GM23248 (cell line): ENCODE measurements around the gene SUB1. TPM values are rescaled to one million over a fixed set of nuclear protein-coding genes. Genes with fewer than 3 reads are reported as not detected.
A peak's percentile ranks its signal among the peaks of the same experiment; 100 is the strongest.

Source experiments
- DNase-seq: peaks from one replicate; pipeline ENCODE4 v3.0.0-alpha.2; 2015
- H2AFZ ChIP-seq: fragments of 200-600 bp; sonication (generic); 2 replicates; pipeline ENCODE4 v1.6.1; 2016; ENCODE audit warnings: antibody characterized with exemption
- H3F3A ChIP-seq: fragments of 200-600 bp; sonication (generic); 2 replicates; pipeline ENCODE4 v1.6.1; 2016; ENCODE audit warnings: mild to moderate bottlenecking, antibody characterized with exemption, mixed run types; ENCODE audit not compliant: insufficient read depth
- H3K27ac ChIP-seq: fragments of 200-600 bp; sonication (generic); 2 replicates; pipeline ENCODE4 v1.5.1; 2016; ENCODE audit warnings: mild to moderate bottlenecking
- H3K27me3 ChIP-seq: fragments of 200-600 bp; sonication (generic); replicated peaks from 2 replicates; pipeline ENCODE4 v1.6.1; 2016; ENCODE audit warnings: mild to moderate bottlenecking; ENCODE audit not compliant: insufficient read depth
- H3K36me3 ChIP-seq: fragments of 200-600 bp; sonication (generic); 2 replicates; pipeline ENCODE4 v1.6.1; 2016; ENCODE audit warnings: low read depth, mild to moderate bottlenecking
- H3K4me1 ChIP-seq: fragments of 200-600 bp; sonication (generic); 2 replicates; pipeline ENCODE4 v1.6.1; 2016; ENCODE audit warnings: mild to moderate bottlenecking; ENCODE audit not compliant: insufficient read depth
- H3K4me2 ChIP-seq: fragments of 200-600 bp; sonication (generic); one replicate; pipeline ENCODE4 v1.6.1; 2016; ENCODE audit warnings: mild to moderate bottlenecking; ENCODE audit not compliant: unreplicated experiment
- H3K4me3 ChIP-seq: fragments of 200-600 bp; sonication (generic); 2 replicates; pipeline ENCODE4 v1.5.1; 2016; ENCODE audit warnings: mild to moderate bottlenecking
- H3K79me2 ChIP-seq: fragments of 200-600 bp; sonication (generic); 2 replicates; pipeline ENCODE4 v1.6.1; 2016; ENCODE audit warnings: mild to moderate bottlenecking; ENCODE audit not compliant: insufficient read depth
- H3K9ac ChIP-seq: fragments of 200-600 bp; sonication (generic); 2 replicates; pipeline ENCODE4 v1.6.1; 2016; ENCODE audit warnings: mild to moderate bottlenecking
- H3K9me2 ChIP-seq: fragments of 200-600 bp; sonication (generic); 2 replicates; pipeline ENCODE4 v1.6.1; 2016; ENCODE audit warnings: mixed run types, mild to moderate bottlenecking, moderate library complexity; ENCODE audit not compliant: insufficient read depth
- H3K9me3 ChIP-seq: fragments of 200-600 bp; sonication (generic); one replicate; pipeline ENCODE4 v1.6.1; 2017; ENCODE audit warnings: low read depth
- H4K20me1 ChIP-seq: fragments of 200-600 bp; sonication (generic); 2 replicates; pipeline ENCODE4 v1.6.0; 2016; ENCODE audit not compliant: insufficient read depth
- EZH2 ChIP-seq: fragments of 200-600 bp; sonication (generic); IDR thresholded peaks from 2 replicates; pipeline ENCODE4 v1.6.1; 2018; ENCODE audit warnings: antibody characterized with exemption, mild to moderate bottlenecking; ENCODE audit not compliant: insufficient read depth, poor library complexity, severe bottlenecking
- EZH2phosphoT487 ChIP-seq: fragments of 200-600 bp; sonication (generic); IDR thresholded peaks from 2 replicates; pipeline ENCODE4 v1.6.1; 2018; ENCODE audit warnings: antibody characterized with exemption, moderate library complexity, mild to moderate bottlenecking, low read depth; ENCODE audit not compliant: insufficient read depth
- WGBS, 2 experiments: methylation state at CpG; one replicate each; pipeline ENCODE4 v1.1.6; 2015 to 2017; ENCODE audit warnings: low lambda C conversion rate in 2 of 2, low coverage in 1 of 2; ENCODE audit errors: missing lambda C conversion rate in 2 of 2; 5-methylcytosine and 5-hydroxymethylcytosine counted together
- in situ Hi-C: fragments of 300-500 bp; cut with MboI; formaldehyde crosslinking; loops from 2 replicates; pipeline ENCODE4 v1.15.0; 2020
- polyA plus RNA-seq: library from polyadenylated mRNA; unstranded; fragments of >200 nt; fragmentation: Nextera tagmentation; extraction: Ambion mirVana; gene quantifications from 2 replicates; pipeline ENCODE4 v1.2.1, GENCODE V29; 2016
- total RNA-seq: library from RNA; depleted of rRNA; stranded (reverse); fragments of >200 nt; shearing (Covaris generic); gene quantifications from 2 replicates; pipeline ENCODE4 v1.2.3, GENCODE V29; 2014

Gene SUB1
- total and polyA plus RNA-seq, 2 experiments from 2014 or later = 350 to 489 TPM

DNA sequence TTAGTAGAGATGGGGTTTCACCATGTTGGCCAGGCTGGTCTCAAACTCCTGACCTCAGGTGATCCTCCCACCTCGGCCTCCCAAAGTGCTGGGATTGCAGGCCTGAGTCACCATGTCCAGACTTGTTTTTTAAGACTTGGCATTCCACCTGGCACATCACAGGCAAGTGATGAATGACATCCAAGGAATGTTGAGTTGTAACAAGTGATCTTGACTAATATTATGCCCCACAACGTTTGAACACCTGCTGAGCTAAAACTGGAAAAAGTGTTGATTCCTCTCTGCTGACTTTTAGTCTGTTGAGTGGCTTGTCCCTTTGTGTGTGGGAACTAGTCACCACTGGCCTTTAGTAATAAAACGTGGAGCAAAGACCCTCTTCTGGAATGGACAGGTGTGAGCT is 54.6 kb downstream of the SUB1 start:
- Histone ChIP-seq H3F3A (peaks cover 6% of the 10 kb centered on the region; the same call in 1 of the 2 replicates), H4K20me1 (no peaks in the 10 kb centered on the region), H3K79me2 (no peaks in the 10 kb centered on the region), H3K9ac (no peak overlapping the region), H3K27ac (no peak overlapping the region), H3K9me3 (no peaks in the 10 kb centered on the region), H3K27me3 (no peaks in the 10 kb centered on the region), H3K4me1 (peaks cover 15% of the 10 kb centered on the region), H3K4me3 (no peak overlapping the region), H3K36me3 (no peaks in the 10 kb centered on the region), H2AFZ (no peak overlapping the region), H3K9me2 (no peaks in the 10 kb centered on the region), H3K4me2 (no peak overlapping the region)
- no peak for DNase-seq
- TF ChIP-seq EZH2phosphoT487 = no peak
- TF ChIP-seq EZH2 = no peak
- in situ Hi-C loops = no loop called here
- WGBS, 2 experiments = 59 to 62% methylated on average over 3 of the region's 3 CpGs

DNA sequence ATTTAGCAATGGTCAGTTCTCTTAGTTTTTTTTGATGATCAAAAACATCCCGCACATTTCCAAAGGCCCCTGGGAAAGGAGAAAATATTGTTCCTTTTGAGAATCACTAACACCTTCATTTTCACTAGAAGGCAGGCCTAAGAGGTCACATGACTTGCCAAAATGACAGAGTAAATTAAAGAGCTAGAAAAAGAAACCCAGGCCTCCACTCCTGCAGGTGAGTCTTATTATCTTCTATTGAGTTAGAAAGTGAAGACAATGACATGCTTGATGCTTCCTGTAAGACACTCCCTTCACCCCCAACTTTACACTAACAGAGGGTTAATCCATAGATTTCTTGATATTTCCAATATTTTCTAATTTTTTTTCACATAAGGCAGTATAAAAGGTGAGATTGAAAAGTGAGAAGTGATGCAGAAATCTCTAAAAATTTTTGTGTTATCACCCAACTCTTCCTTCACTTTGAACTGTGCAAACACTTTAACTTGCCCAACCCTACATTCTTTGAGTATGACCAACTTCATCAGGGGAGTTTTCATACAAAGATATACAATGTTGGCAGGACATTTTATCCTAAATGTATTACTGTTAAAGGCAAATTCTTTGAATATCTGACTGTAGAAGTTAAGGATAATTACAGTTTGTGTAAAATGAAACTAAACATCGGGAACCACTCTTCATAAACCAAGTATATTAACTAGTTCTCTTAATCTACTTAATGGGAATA is 57.1 kb downstream of the SUB1 start:
- in situ Hi-C loops = no loop called here
- WGBS, 2 experiments = 87 to 96% methylated on average over 2 of the region's 2 CpGs
- peak; percentile 42 for DNase-seq

DNA sequence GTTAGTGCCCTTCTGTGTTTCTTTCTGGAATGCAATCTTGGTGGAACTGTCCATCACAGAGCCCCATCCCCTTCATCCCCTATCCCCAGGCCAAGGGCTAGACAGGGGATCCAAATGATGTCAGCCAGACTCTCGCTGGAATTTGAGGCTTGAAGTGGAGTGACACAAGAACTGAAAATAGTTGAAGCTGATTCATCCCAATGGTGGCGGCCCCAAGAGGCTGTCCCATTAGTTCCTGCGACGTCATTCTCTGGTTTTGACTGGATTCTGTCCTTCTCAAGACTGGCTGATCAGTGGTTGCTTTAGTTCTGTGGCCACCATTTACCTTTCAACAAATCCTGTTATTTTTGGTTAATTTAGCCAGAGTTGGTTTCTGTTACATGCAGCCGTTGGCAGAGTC is 59.9 kb downstream of the SUB1 start:
- Histone ChIP-seq H4K20me1 (no peaks in the 10 kb centered on the region), H3K9ac (no peak overlapping the region), H2AFZ (no peak overlapping the region), H3K4me2 (no peak overlapping the region), H3K36me3 (no peaks in the 10 kb centered on the region), H3K9me2 (no peaks in the 10 kb centered on the region), H3K9me3 (no peaks in the 10 kb centered on the region), H3K79me2 (no peaks in the 10 kb centered on the region), H3K27ac (no peak overlapping the region), H3F3A (peaks cover 6% of the 10 kb centered on the region; the same call in 1 of the 2 replicates), H3K27me3 (no peaks in the 10 kb centered on the region), H3K4me1 (peaks cover 12% of the 10 kb centered on the region), H3K4me3 (no peak overlapping the region)
- 61 to 65% methylated on average over 5 of the region's 5 CpGs for WGBS, 2 experiments
- in situ Hi-C loops = no loop called here
- DNase-seq = peak; percentile 17
- TF ChIP-seq EZH2 (no peak), EZH2phosphoT487 (no peak)

More for the DNA sequence above, 57.1 kb downstream of the SUB1 start:
- Histone ChIP-seq H3K79me2 (no peaks in the 10 kb centered on the region), H2AFZ (no peak overlapping the region), H3K4me1 (peaks cover 15% of the 10 kb centered on the region), H3K27me3 (no peaks in the 10 kb centered on the region), H3K9me2 (no peaks in the 10 kb centered on the region), H3K4me2 (peak overlapping the region; percentile 40), H3K9me3 (no peaks in the 10 kb centered on the region), H4K20me1 (no peaks in the 10 kb centered on the region), H3K27ac (no peak overlapping the region), H3K4me3 (peak overlapping the region; percentile 14; the same call in 1 of the 2 replicates), H3F3A (peaks cover 6% of the 10 kb centered on the region; the same call in 1 of the 2 replicates), H3K9ac (no peak overlapping the region), H3K36me3 (no peaks in the 10 kb centered on the region)
- no peak for TF ChIP-seq EZH2phosphoT487
- TF ChIP-seq EZH2 = no peak

DNA sequence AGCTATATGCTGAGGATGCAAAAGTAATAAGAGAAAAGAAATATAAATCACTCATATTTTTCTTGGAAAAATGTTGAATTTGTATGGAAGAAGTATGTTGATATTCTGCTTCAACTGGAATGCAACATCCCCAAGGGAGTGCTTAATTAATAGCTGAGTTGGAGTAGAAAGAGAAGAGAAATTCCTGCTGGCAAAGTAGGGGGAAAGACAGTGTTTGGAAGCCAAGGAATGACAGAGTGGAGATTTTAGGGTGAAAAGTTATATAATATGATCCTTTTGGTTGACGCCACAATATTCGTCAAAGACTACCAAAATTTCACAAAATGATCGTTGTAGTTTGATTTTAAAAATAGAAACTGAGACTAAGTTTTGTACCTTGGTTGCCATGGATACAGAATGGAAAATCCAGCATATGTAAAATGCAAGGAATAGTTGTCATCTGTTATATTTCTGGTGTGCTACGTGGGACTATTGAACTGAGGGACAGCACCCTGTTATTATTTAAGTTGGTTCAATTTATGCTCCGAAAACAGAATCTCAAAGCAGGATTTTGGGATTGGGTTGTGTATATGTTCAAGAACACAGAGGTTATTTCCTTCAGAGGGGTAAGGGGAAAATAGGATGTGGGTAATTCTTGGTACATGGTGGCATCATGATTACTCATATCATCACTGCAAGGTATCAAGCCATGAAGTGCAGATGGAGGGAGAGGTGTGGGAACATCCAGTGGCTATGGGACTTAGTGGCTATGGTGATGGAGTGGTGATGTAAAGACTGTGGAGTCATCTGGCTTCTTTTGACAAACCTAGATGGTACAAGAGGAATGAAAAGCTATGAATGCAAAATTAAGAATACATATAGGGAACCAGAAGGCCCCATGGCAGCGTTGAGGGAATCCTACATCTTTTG is 61.0 kb downstream of the SUB1 start:
- TF ChIP-seq EZH2 = no peak
- no peak for TF ChIP-seq EZH2phosphoT487
- Histone ChIP-seq H4K20me1 (no peaks in the 10 kb centered on the region), H3K4me3 (no peak overlapping the region), H3K36me3 (no peaks in the 10 kb centered on the region), H3K4me2 (no peak overlapping the region), H3K4me1 (peaks cover 10% of the 10 kb centered on the region), H3K79me2 (no peaks in the 10 kb centered on the region), H3K9ac (no peak overlapping the region), H3K27ac (no peak overlapping the region), H2AFZ (no peak overlapping the region), H3K9me2 (no peaks in the 10 kb centered on the region), H3F3A (peaks cover 6% of the 10 kb centered on the region; the same call in 1 of the 2 replicates), H3K9me3 (no peaks in the 10 kb centered on the region), H3K27me3 (no peaks in the 10 kb centered on the region)
- in situ Hi-C loops = no loop called here
- DNase-seq = no peak
- 30 to 31% methylated on average over 6 of the region's 6 CpGs for WGBS, 2 experiments
